ENCODE data around the gene HLA-DPB1.

HLA-DPB1 gene

DNA sequence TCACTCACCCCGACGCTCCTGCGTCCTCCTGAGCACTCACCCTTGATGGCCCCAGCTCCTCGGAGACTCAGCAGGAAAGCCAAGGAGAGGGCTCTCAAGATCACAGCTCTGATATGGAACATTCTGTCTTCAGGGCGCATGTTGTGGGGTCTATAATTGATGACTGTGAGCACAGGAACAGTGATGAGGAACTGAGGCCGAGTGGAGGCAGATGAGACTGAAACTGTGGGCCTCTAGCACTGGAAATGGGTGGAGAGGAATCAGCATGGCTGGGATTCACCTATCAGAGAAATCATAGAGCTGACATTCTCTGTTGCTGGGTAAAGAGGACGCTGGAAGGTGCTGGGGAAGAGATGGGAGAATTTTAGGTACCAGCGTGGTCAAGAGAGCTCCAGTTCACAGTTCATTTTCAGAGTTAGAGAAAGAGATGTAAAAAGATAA, 2.3 kb upstream of the HLA-DPB1 start, which contains the start of gene HLA-DPA1:
Gene HLA-DPA1 (minus strand): TSS at position 219 of the 441 bp plus-strand sequence.
- no peaks in the 10 kb centered on the region for H3K4me1 ChIP-seq
- H3K27ac ChIP-seq: no peak within 1 kb of the TSS
- H3K36me3 ChIP-seq: peaks cover 0 to 11% (median 0%) of the 10 kb centered on the region in 3 donors
- TF ChIP-seq, protein P1, sequence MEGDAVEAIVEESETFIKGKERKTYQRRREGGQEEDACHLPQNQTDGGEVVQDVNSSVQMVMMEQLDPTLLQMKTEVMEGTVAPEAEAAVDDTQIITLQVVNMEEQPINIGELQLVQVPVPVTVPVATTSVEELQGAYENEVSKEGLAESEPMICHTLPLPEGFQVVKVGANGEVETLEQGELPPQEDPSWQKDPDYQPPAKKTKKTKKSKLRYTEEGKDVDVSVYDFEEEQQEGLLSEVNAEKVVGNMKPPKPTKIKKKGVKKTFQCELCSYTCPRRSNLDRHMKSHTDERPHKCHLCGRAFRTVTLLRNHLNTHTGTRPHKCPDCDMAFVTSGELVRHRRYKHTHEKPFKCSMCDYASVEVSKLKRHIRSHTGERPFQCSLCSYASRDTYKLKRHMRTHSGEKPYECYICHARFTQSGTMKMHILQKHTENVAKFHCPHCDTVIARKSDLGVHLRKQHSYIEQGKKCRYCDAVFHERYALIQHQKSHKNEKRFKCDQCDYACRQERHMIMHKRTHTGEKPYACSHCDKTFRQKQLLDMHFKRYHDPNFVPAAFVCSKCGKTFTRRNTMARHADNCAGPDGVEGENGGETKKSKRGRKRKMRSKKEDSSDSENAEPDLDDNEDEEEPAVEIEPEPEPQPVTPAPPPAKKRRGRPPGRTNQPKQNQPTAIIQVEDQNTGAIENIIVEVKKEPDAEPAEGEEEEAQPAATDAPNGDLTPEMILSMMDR (IDR thresholded peaks at IDR 0.05): no peak
- intact Hi-C loops (cut with DNase I; ENCODE audit: low total_unique reads): loop anchor here (10.0 kb wide), 1 partner anchor 49 kb away; no protein-coding TSS in a partner anchor
- DNase-seq: peak; percentile 60 to 72
- peak within 1 kb of the TSS; percentile 33 to 34 for H3K4me3 ChIP-seq
- no peaks in the 10 kb centered on the region for H3K9me3 ChIP-seq
- H3K27me3 ChIP-seq: peaks cover 0 to 11% of the 10 kb centered on the region in 2 donors

DNA sequence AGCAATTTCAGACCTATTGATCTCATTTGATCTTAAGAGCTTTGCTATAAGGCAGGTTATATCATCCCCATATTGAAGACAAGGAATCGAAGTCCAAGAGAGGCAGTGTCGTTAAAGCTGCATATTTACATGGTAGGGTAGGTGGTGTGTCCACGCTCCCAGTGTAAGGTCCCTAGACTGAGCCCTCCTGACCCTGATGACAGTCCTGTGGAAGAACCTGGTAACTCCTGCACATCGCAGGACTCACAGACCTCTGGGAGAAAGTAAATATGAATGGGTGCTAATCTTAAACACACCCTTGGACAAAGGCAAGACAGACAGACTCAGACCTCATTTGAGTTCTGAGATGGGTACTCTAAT, 602 bp upstream of the HLA-DPB1 start:
- Histone ChIP-seq H3K27ac (no peak overlapping the region), H3K27me3 (peaks cover 0 to 11% of the 10 kb centered on the region in 2 donors), H3K4me1 (peaks cover 0 to 7% (median 2%) of the 10 kb centered on the region in 4 donors), H3K36me3 (no peaks in the 10 kb centered on the region), H3K4me3 (no peak overlapping the region), H3K9me3 (no peaks in the 10 kb centered on the region)
- TF ChIP-seq, protein P1 (IDR thresholded peaks at IDR 0.05): no peak
- no peak for DNase-seq
- intact Hi-C loops (cut with DNase I; ENCODE audit: low total_unique reads): loop anchor here (10.0 kb wide), 1 partner anchor 50 kb away; no protein-coding TSS in a partner anchor

DNA sequence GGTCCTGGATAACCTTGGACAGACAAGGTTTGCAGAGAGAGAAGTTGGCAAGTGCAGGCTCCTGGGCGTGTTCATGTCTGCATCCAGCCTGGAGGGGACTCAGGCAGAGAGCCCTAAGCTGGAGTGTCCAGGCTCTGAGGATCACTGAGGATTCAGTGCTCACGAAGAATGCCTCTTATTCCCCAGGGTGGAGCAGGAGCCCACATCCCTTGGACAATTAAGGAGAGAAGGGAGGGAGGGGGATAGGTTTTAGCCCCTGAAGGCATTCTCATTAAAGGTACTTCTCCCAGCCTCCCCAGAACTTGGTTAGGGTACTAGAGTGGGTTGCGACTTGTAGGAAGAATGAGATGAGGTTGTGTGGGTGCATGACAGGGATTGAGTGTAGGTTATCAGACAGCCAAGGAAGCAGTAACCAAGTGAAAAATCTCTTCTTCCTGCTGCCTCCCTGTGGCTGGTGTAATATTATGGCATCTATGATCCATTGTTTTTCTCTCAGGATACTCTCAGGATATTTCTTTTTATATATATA, 680 bp downstream of the HLA-DPB1 start:
- Histone ChIP-seq H3K36me3 (no peaks in the 10 kb centered on the region), H3K27me3 (peaks cover 0 to 11% of the 10 kb centered on the region in 2 donors), H3K4me1 (peaks cover 0 to 15% (median 7%) of the 10 kb centered on the region in 4 donors), H3K27ac (peak overlapping the region in 1 of 2 donors; percentile 42), H3K4me3 (peak overlapping the region; percentile 29 to 37), H3K9me3 (no peaks in the 10 kb centered on the region)
- intact Hi-C loops (cut with DNase I; ENCODE audit: low total_unique reads): loop anchor here (10.0 kb wide), 1 partner anchor 52 kb away; no protein-coding TSS in a partner anchor
- no peak for DNase-seq
- TF ChIP-seq, protein P1 (IDR thresholded peaks at IDR 0.05): no peak

DNA sequence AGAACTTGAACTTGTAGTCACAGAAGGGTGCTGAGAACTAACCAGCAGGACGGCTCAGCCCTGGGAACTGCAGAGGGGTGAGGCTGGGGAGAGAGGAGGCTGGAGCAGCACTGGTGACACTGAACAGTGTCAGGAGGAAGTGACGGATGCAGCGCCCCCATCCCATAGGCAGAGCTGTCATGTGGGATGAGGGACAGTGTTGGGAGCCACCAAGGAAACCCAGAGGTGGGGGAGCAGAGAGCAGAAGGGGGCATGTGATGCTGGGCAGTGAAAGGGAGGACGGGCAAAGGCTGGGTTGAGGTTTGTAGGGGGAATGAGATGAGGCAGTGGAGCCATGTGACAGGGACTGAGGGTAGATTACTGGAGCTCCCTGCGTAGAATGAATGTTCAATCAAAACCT, 2.1 kb downstream of the HLA-DPB1 start:
- Histone ChIP-seq H3K27me3 (peaks cover 0 to 11% of the 10 kb centered on the region in 2 donors), H3K27ac (no peak overlapping the region), H3K4me3 (no peak overlapping the region), H3K9me3 (no peaks in the 10 kb centered on the region), H3K36me3 (no peaks in the 10 kb centered on the region), H3K4me1 (peaks cover 0 to 21% (median 9%) of the 10 kb centered on the region in 4 donors)
- DNase-seq: no peak
- intact Hi-C loops (cut with DNase I; ENCODE audit: low total_unique reads): loop anchor here (10.0 kb wide), 1 partner anchor 53 kb away; no protein-coding TSS in a partner anchor
- TF ChIP-seq, protein P1 (IDR thresholded peaks at IDR 0.05): no peak

DNA sequence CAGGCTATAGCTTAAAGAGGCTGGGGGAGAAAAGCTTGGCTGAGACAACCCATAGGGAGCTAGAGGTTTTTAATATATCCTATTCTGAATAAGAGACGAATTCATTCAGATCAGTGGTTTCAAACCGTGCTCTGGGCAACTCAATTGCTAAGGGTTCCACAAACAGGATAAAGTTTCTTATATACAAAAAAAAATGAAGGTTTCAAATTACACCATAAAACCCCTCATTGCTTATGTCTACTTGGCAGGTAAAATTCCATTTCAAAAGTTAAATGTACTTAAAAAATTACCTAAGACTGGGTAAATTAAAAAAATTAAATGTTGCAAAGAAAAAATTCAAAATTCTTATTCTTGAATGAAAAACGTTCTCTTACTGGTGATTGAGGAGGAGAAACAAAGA, 2.7 kb downstream of the HLA-DPB1 start:
- intact Hi-C loops (cut with DNase I; ENCODE audit: low total_unique reads): loop anchor here (10.0 kb wide), 1 partner anchor 54 kb away; no protein-coding TSS in a partner anchor

More for the DNA sequence above, 2.7 kb downstream of the HLA-DPB1 start:
- H3K9me3 ChIP-seq: no peaks in the 10 kb centered on the region
- no peak overlapping the region for H3K27ac ChIP-seq
- no peak for DNase-seq
- H3K4me3 ChIP-seq: no peak overlapping the region
- TF ChIP-seq, protein P1 (IDR thresholded peaks at IDR 0.05): no peak
- peaks cover 0 to 21% (median 9%) of the 10 kb centered on the region in 4 donors for H3K4me1 ChIP-seq
- no peaks in the 10 kb centered on the region for H3K36me3 ChIP-seq
- peaks cover 0 to 11% of the 10 kb centered on the region in 2 donors for H3K27me3 ChIP-seq
